BE2C (cell line): ENCODE results near the gene ATPAF2.

Source experiments
- DNase-seq: peaks from one replicate; pipeline ENCODE4 v3.0.0-alpha.2; 2020
- H3K27me3 ChIP-seq: fragments of 250-450 bp; sonication (Bioruptor Pico); 2 replicates; pipeline ENCODE4 v1.5.1; 2020; ENCODE audit warnings: mild to moderate bottlenecking
- H3K36me3 ChIP-seq: fragments of 250-450 bp; sonication (Bioruptor Pico); 2 replicates; pipeline ENCODE4 v1.5.1; 2020; ENCODE audit warnings: mild to moderate bottlenecking
- H3K4me1 ChIP-seq: fragments of 250-450 bp; sonication (Bioruptor Pico); 2 replicates; pipeline ENCODE4 v1.5.1; 2020
- H3K4me3 ChIP-seq: 2 replicates; pipeline ENCODE4 v1.5.1; 2011; ENCODE audit warnings: low read depth, low read length
- H3K9me3 ChIP-seq: fragments of 250-450 bp; sonication (Bioruptor Pico); 2 replicates; pipeline ENCODE4 v1.5.1; 2020
- TF ChIP-seq, protein P1 (sequence below): IDR thresholded peaks from 2 replicates; pipeline ENCODE4 v1.5.1; 2012; ENCODE audit warnings: mild to moderate bottlenecking, low read depth, low read length

ATPAF2 gene

GRCh38 chr17:17978481-17979424, 60.2 kb downstream of the ATPAF2 start:
- Histone ChIP-seq H3K9me3 (no peaks in the 10 kb centered on the region), H3K27me3 (no peaks in the 10 kb centered on the region), H3K4me1 (no peaks in the 10 kb centered on the region), H3K4me3 (no peak overlapping the region), H3K36me3 (no peaks in the 10 kb centered on the region)
- TF ChIP-seq, protein P1, sequence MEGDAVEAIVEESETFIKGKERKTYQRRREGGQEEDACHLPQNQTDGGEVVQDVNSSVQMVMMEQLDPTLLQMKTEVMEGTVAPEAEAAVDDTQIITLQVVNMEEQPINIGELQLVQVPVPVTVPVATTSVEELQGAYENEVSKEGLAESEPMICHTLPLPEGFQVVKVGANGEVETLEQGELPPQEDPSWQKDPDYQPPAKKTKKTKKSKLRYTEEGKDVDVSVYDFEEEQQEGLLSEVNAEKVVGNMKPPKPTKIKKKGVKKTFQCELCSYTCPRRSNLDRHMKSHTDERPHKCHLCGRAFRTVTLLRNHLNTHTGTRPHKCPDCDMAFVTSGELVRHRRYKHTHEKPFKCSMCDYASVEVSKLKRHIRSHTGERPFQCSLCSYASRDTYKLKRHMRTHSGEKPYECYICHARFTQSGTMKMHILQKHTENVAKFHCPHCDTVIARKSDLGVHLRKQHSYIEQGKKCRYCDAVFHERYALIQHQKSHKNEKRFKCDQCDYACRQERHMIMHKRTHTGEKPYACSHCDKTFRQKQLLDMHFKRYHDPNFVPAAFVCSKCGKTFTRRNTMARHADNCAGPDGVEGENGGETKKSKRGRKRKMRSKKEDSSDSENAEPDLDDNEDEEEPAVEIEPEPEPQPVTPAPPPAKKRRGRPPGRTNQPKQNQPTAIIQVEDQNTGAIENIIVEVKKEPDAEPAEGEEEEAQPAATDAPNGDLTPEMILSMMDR, result no peak
- no peak for DNase-seq

- TF ChIP-seq, protein P1, result no peak
- Histone ChIP-seq H3K4me3 (no peak overlapping the region), H3K27me3 (no peaks in the 10 kb centered on the region), H3K4me1 (no peaks in the 10 kb centered on the region), H3K9me3 (no peaks in the 10 kb centered on the region), H3K36me3 (no peaks in the 10 kb centered on the region)
- DNase-seq, result no peak
Measured at GRCh38 chr17:17976931-17977570, 61.9 kb downstream of the ATPAF2 start.

DNA sequence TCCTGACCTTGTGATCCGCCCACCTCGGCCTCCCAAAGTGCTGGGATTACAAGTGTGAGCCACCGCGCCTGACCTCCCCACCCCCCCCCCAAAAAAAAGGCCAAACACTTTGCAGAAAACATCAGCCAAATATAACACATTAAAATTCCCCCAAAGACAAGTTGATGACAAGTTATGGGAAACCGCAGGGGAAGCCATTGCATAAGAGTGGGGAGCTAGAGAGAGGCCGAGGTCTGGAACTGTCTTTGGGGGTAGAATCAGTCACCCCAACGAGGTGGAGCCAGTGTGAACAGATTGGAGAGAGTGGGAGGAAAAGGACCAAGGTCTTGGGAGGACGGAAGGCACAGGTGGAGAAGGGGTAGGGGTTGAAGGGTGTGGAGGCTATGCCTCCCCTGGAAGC, 63.5 kb downstream of the ATPAF2 start:
- Histone ChIP-seq H3K4me3 (no peak overlapping the region), H3K36me3 (no peaks in the 10 kb centered on the region), H3K9me3 (no peaks in the 10 kb centered on the region), H3K27me3 (no peaks in the 10 kb centered on the region), H3K4me1 (no peaks in the 10 kb centered on the region)
- DNase-seq, result no peak
- TF ChIP-seq, protein P1, result no peak

- DNase-seq, result no peak
- Histone ChIP-seq H3K4me1 (no peaks in the 10 kb centered on the region), H3K4me3 (peak overlapping the region; percentile 66), H3K9me3 (no peaks in the 10 kb centered on the region), H3K27me3 (no peaks in the 10 kb centered on the region), H3K36me3 (no peaks in the 10 kb centered on the region)
- TF ChIP-seq, protein P1, result no peak
Measured at GRCh38 chr17:17972952-17973254, 66.1 kb downstream of the ATPAF2 start.

DNA sequence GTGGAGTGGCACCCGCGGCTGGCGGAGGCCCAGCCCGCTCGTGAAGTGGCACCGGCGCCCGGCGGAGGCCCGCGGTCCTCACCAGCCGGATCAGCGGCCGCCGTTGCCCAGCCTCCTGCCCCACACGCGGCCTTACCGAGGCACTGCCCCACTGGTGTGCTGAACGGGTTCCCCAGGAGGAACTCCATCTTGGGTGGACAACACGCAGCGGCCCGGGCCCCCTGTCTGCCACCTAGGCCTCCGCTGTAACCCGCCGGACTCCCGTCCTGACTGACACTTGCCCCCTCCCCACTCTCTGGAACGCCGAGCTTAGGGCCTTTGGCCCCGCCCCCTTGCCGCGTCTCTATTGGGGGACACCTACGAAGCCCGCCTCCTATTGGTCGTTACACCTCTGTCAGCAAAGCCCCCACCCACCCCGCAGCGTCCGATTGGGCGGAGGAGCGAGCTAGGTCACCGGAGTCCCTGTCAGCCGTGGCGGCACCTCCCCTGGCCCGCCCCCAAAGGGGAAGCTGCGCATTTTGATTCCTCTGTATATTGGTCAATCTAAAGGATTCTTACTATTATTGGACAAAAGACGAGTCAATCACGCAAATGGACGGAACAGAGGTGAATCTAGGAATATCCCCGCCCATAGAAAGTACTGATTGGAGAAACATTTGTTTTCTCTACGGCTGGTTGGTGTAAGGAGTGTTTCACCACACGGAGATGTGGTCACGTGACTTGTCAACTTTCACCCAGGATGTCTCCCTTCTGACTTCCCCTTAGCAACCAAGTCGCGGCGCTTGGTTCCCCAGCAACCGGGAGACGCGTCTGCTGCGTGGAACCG, 66.6 kb downstream of the ATPAF2 start, which contains the start of the genes DRC3 and TOM1L2:
Gene DRC3, plus strand, starts transcription at position 737 of the 826 bp plus-strand sequence. CDS start 4,737 bp downstream, outside the sequence.
Gene TOM1L2, minus strand, starts transcription at position 275 of the 826 bp plus-strand sequence. Its CDS starts 87 bp downstream, at position 188.
- peak within 1 kb of the TSS; percentile 66 for H3K4me3 ChIP-seq
- H3K27me3 ChIP-seq, result no peaks in the 10 kb centered on the region
- no peaks in the 10 kb centered on the region for H3K4me1 ChIP-seq
- no peaks in the 10 kb centered on the region for H3K9me3 ChIP-seq
- peak; percentile 98 for DNase-seq
- TF ChIP-seq, protein P1, result no peak
- no peaks in the 10 kb centered on the region for H3K36me3 ChIP-seq
